Esophagus (tissue), 2 donors: ENCODE measurements around the gene MKI67. TPM values are rescaled to one million over a fixed set of nuclear protein-coding genes. Genes with fewer than 3 reads are reported as not detected.

ENCODE experiments used
- H3K27ac ChIP-seq, 2 donors: one replicate each; pipeline ENCODE4 v1.5.1; 2013; ENCODE audit warnings: low read depth in 2 of 2, mild to moderate bottlenecking in 2 of 2, inconsistent platforms in 1 of 2, low read length in 1 of 2, moderate library complexity in 1 of 2
- H3K27me3 ChIP-seq, 2 donors: one replicate each; pipeline ENCODE4 v1.6.1; 2013; ENCODE audit warnings: low read length in 2 of 2, control low read depth in 1 of 2, mild to moderate bottlenecking in 1 of 2; ENCODE audit not compliant: insufficient read depth in 2 of 2, control insufficient read depth in 1 of 2
- H3K36me3 ChIP-seq, 2 donors: one replicate each; pipeline ENCODE4 v1.6.1; 2013; ENCODE audit warnings: low read length in 1 of 2; ENCODE audit not compliant: control insufficient read depth in 2 of 2, insufficient read depth in 2 of 2
- H3K4me1 ChIP-seq, 2 donors: one replicate each; pipeline ENCODE4 v1.6.1; 2013; ENCODE audit warnings: low read length in 1 of 2; ENCODE audit not compliant: control insufficient read depth in 2 of 2, insufficient read depth in 2 of 2
- H3K4me3 ChIP-seq, 2 donors: one replicate each; pipeline ENCODE4 v1.5.1; 2013; ENCODE audit warnings: low read length in 2 of 2, mild to moderate bottlenecking in 2 of 2, low read depth in 1 of 2, moderate library complexity in 1 of 2
- H3K9me3 ChIP-seq, 2 donors: one replicate each; pipeline ENCODE4 v1.6.1; 2013; ENCODE audit warnings: mild to moderate bottlenecking in 2 of 2, low read depth in 1 of 2, low read length in 1 of 2, moderate library complexity in 1 of 2; ENCODE audit not compliant: control insufficient read depth in 2 of 2, insufficient read depth in 1 of 2
- WGBS, 2 donors: extraction: QIAGEN DNeasy Blood & Tissue Kit; methylation state at CpG; one replicate each; pipeline ENCODE4 v1.1.7; 2013; 5-methylcytosine and 5-hydroxymethylcytosine counted together
- polyA plus RNA-seq, 2 donors: library from polyadenylated mRNA; stranded (reverse); fragments of 200-250 nt; gene quantifications; one replicate each; pipeline ENCODE4 v1.2.3, GENCODE V29; 2013
- donor health status: healthy with polysubstance abuse.
- donor health status: Bipolar disorder and iron deficiency.

MKI67 gene
- polyA plus RNA-seq, 2 donors = 8.7 to 8.9 TPM

- peaks cover 0 to 5% of the 10 kb centered on the region in 2 donors for H3K9me3 ChIP-seq
- H3K36me3 ChIP-seq = peaks cover 12 to 56% of the 10 kb centered on the region in 2 donors
- no peak overlapping the region for H3K4me3 ChIP-seq
- H3K27ac ChIP-seq = no peak overlapping the region
- H3K27me3 ChIP-seq = no peaks in the 10 kb centered on the region
- 32 to 42% methylated on average over 28 of the region's 28 CpGs for WGBS, 2 donors
- peaks cover 0 to under 1% of the 10 kb centered on the region in 2 donors for H3K4me1 ChIP-seq
Observed at GRCh38 chr10:128069351-128070051, 56.7 kb downstream of the MKI67 start.

DNA sequence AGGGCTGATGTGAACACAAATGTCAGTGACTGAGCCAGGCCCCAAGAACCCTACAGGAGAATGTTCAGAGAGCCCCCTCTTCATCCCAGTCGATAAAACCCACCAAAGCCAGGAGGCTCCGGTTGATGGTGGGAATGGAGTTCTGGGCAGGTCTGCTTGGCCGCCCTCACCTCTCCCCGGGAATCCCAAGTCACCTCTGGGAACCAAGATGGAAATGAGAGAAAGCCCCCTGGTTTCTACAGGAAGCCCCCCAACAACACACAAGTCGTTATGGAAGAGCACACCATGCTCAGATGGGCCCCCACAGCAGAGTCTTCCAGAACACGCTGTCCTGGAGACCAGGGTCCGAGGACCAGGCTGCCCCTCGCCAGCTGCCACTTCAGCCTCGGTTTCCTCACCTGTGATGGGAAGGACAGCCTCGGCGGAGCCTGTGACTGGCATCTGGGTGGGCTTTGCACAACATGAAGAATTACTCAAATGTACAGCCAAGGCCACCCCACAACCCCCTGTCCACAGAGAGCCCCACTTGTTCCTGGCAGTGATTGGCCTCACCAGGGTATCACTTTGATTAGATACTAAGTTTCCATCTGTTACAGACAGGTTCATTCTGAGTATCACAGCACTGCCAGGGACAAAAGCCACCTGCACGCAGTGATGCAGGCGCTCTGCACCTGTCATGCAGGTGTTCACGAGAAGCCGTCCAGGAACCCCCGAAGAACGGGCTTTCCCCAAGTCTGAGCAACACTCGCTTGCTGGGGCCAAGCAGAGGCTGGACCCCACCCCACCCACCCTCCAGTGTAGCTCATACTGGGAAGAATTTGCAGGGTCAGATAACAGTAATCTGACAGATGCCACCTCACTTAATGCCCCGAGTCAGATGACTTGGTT lies 57.6 kb downstream of the MKI67 start:
- Histone ChIP-seq H3K4me1 (peaks cover 4 to 9% of the 10 kb centered on the region in 2 donors), H3K4me3 (no peak overlapping the region), H3K27ac (no peak overlapping the region), H3K27me3 (no peaks in the 10 kb centered on the region), H3K36me3 (peaks cover 12 to 56% of the 10 kb centered on the region in 2 donors), H3K9me3 (peaks cover 0 to 5% of the 10 kb centered on the region in 2 donors)
- WGBS, 2 donors = 90 to 91% methylated on average over 18 to 19 of the region's 19 CpGs

GRCh38 chr10:128067691-128068397 lies 58.4 kb downstream of the MKI67 start:
- Histone ChIP-seq H3K9me3 (peaks cover 0 to 5% of the 10 kb centered on the region in 2 donors), H3K4me1 (peaks cover 4 to 10% of the 10 kb centered on the region in 2 donors), H3K36me3 (peaks cover 12 to 50% of the 10 kb centered on the region in 2 donors), H3K27ac (no peak overlapping the region), H3K27me3 (no peaks in the 10 kb centered on the region), H3K4me3 (no peak overlapping the region)
- WGBS, 2 donors = 90 to 92% methylated on average over 25 of the region's 25 CpGs

DNA sequence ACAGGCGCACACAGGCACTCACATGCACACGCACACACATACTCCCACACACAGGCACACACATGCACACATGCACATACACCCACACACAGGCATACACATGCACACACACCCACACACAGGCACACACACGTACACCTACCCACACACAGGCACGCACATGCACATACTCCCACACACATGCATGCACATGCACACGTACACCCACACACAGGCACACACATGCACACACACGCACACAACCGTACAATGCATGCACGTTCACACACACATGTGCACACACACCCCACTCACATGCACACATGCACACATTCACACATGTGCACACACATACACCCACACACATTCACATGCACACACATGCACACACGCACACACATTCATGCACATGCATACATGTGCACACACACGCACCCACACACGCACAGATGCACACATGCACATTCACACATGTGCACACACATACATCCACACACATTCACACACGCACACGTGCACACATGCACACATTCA lies 59.3 kb downstream of the MKI67 start:
- H3K36me3 ChIP-seq = peaks cover 14 to 52% of the 10 kb centered on the region in 2 donors
- no peaks in the 10 kb centered on the region for H3K27me3 ChIP-seq
- peaks cover 0 to 5% of the 10 kb centered on the region in 2 donors for H3K9me3 ChIP-seq
- 93% methylated on average over 13 of the region's 13 CpGs for WGBS, 2 donors
- H3K4me3 ChIP-seq = no peak overlapping the region
- no peak overlapping the region for H3K27ac ChIP-seq
- peaks cover 4 to 10% of the 10 kb centered on the region in 2 donors for H3K4me1 ChIP-seq

DNA sequence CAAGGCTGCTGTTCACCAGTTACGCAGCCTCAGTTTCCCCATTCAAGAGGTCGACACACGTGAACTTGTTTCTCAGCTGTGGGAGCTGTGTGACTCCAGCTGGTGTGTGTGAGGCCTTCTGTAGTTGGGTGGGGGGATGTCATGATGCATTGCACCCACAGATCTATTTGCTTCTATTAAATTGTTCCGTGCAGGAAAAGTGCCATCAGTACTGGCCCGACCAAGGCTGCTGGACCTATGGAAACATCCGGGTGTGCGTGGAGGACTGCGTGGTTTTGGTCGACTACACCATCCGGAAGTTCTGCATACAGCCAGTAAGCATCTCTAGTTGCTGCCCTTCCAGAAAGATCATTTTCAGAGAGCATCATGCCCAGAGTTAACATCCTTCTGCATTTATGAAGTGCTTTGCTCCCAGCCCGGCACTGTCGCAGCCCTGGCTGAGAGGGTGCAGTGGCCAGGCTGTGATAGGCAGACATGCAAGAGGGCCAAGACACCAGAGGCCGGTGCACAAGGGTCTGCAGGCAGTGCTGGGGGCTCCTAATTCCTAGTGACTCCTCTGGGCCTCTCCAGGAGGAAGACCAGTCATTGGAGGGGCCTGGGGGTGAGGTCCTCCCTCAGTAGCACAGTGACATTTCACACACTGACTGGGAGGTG lies 60.2 kb downstream of the MKI67 start:
- H3K4me1 ChIP-seq = peaks cover 4 to 10% of the 10 kb centered on the region in 2 donors
- no peak overlapping the region for H3K27ac ChIP-seq
- 90 to 92% methylated on average over 13 of the region's 13 CpGs for WGBS, 2 donors
- peaks cover 15 to 49% of the 10 kb centered on the region in 2 donors for H3K36me3 ChIP-seq
- H3K27me3 ChIP-seq = no peaks in the 10 kb centered on the region
- peaks cover 0 to 5% of the 10 kb centered on the region in 2 donors for H3K9me3 ChIP-seq
- H3K4me3 ChIP-seq = no peak overlapping the region

DNA sequence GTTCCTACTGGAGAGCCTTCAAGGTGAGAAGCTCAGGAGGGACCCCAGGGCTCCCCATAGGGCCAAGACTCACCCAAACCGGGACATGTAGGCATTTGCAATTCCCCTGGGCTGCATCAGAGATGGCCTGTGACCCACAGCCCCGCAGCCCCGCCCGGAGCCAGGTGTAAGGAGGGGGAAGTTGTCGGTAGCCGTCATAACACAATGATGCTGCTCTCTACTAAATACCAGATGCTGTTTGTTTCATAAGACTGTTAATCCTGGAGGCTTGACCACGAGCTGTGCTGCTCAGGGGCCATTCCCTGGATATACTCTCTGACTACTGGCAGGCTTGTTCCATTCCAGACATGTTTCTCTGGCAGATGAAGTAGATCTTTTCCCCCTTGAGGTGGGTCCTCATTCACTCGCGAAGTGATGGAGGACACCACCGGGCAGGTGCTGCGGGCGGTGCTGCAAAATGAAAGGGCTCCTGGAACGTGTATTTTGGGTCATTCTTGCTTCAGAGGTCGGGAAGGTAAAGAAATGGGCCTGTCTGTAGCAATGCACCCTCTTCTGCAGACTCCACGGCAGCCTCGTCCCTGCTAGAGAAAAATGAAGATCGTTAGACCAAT lies 61.1 kb downstream of the MKI67 start:
- Histone ChIP-seq H3K27ac (peak overlapping the region; percentile 5 to 70), H3K9me3 (peaks cover 0 to 5% of the 10 kb centered on the region in 2 donors), H3K36me3 (peaks cover 10 to 43% of the 10 kb centered on the region in 2 donors), H3K27me3 (no peaks in the 10 kb centered on the region), H3K4me3 (no peak overlapping the region), H3K4me1 (peaks cover 4 to 10% of the 10 kb centered on the region in 2 donors)
- 64 to 67% methylated on average over 17 of the region's 17 CpGs for WGBS, 2 donors

DNA sequence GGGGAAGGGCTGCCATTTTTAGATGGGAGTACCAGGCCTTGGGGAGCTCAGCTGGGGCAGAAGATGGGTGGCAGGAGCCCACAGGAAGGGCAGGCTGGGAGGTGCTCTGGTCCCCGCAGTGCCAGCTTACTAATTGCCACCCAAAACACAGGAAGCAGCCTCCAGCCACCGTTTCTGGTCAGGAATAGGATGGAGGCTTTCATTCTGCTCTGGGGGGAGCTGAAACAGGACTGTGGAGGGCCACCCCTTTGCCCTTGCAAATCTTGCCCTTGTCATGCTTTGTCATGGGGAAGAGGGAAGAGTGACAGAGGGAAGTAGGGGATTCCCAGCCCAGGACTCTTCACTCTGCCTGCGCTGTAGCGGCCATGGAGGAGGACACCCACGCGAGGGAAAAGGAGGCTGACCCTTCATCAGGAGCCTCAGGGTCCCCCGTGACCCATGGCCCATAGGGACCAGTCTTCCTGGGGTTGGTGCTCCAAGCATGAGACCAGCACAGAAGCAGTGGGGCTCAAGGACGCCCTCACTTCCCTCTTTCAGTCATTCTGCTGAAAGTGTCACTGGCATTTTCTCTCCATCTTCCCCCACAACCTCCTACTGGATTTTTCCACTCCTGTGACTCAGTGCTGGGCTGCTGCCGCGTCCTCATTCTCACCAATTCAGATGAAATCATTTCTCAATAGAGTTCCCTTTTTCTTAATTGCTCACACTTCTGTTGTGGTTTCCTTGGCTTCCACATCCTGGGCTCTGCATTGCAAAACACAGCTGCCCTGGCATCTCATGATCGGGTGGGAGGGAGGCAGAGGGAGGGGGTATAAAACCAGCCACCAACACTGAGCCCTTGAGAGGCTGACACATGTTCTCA lies 61.9 kb downstream of the MKI67 start:
- 57 to 70% methylated on average over 11 of the region's 11 CpGs for WGBS, 2 donors
- Histone ChIP-seq H3K27ac (peak overlapping the region; percentile 65 to 70), H3K4me3 (no peak overlapping the region), H3K4me1 (peaks cover 4 to 10% of the 10 kb centered on the region in 2 donors), H3K27me3 (no peaks in the 10 kb centered on the region), H3K36me3 (peaks cover 10 to 41% of the 10 kb centered on the region in 2 donors), H3K9me3 (peaks cover 0 to 5% of the 10 kb centered on the region in 2 donors)

DNA sequence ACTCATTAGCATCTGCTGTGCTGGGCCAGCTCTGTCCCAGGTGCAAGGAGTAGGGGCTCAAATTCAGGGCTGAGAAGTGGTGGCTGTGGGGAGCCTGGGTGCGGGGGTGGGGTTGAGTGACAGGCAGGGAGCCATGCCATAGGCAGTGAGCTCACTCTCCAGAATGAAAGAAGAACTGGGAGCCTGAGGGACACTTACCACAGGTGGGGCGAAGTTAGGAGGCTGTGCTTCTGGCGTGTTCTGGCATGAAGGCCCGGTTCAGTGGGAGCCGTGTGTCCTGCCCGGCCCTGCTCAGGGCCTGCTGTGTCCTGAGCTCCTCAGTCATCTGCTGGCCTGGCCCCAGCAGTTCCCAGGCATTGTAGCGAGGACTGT lies 62.5 kb downstream of the MKI67 start:
- Histone ChIP-seq H3K27ac (peak overlapping the region; percentile 65 to 67), H3K36me3 (peaks cover 10 to 42% of the 10 kb centered on the region in 2 donors), H3K27me3 (no peaks in the 10 kb centered on the region), H3K4me3 (no peak overlapping the region), H3K4me1 (peaks cover 4 to 10% of the 10 kb centered on the region in 2 donors), H3K9me3 (peaks cover 0 to 5% of the 10 kb centered on the region in 2 donors)
- WGBS, 2 donors = 46 to 66% methylated on average over 7 of the region's 7 CpGs
